B cell (primary cell): ENCODE measurements around the gene SLC44A1. TPM values are rescaled to one million over a fixed set of nuclear protein-coding genes. Genes with fewer than 3 reads are reported as not detected.

Experiments
- ATAC-seq: fragments of 200-7000 bp; cut with Tn5 transposase; one replicate; pipeline ENCODE4 v1.10.0; 2021; ENCODE audit warnings: low read depth, mild to moderate bottlenecking, moderate number of reproducible peaks, moderate library complexity
- CTCF ChIA-PET: fragments of 350-600 bp; sonication (Branson Sonifier 250); formaldehyde crosslinking; loops from one replicate; lab custom pipeline; 2021; ENCODE audit warnings: antibody characterized with exemption, inconsistent platforms; lab: Charles Lee
- POLR2A ChIA-PET: fragments of 350-600 bp; sonication (Branson Sonifier 250); formaldehyde crosslinking; loops from one replicate; lab custom pipeline; 2021; ENCODE audit warnings: antibody characterized with exemption; lab: Charles Lee
- DNase-seq: peaks from one replicate; pipeline ENCODE4 v3.0.0; 2013
- H2AFZ ChIP-seq: 2 replicates; pipeline ENCODE4 v1.6.1; 2012; ENCODE audit warnings: mild to moderate bottlenecking, low read depth, low read length; ENCODE audit not compliant: insufficient read depth, poor library complexity, severe bottlenecking
- H3K27ac ChIP-seq, 2 donors: 1 replicate in 1 of 2; 2 replicates in 1 of 2; pipeline ENCODE4 v1.5.1; 2012 to 2013; ENCODE audit warnings: low read length in 2 of 2, mild to moderate bottlenecking in 2 of 2, moderate library complexity in 1 of 2
- H3K27me3 ChIP-seq, 4 experiments: fragments of 200-600 bp in 1 of 4; sonication (generic) in 1 of 4; replicated peaks in 1 of 4; 1 replicate in 2 of 4; 2 replicates in 2 of 4; pipeline versions ENCODE4 v1.6.1 to v1.7.0; 2013 to 2016; ENCODE audit warnings: low read length in 3 of 4, mild to moderate bottlenecking in 2 of 4, mixed read lengths in 1 of 4, moderate library complexity in 1 of 4; ENCODE audit not compliant: insufficient read depth in 4 of 4, control insufficient read depth in 3 of 4; ENCODE audit errors: control extremely low read depth in 1 of 4
- H3K36me3 ChIP-seq, 2 experiments: replicated peaks in 1 of 2; 1 replicate in 1 of 2; 2 replicates in 1 of 2; pipeline versions ENCODE4 v1.6.1 to v1.7.1; 2013; ENCODE audit warnings: low read length in 1 of 2; ENCODE audit not compliant: insufficient read depth in 2 of 2, control insufficient read depth in 1 of 2; ENCODE audit errors: control extremely low read depth in 1 of 2, extremely low read depth in 1 of 2
- H3K4me1 ChIP-seq, 2 donors: fragments of 200-600 bp in 1 of 2; sonication (generic) in 1 of 2; 1 replicate in 1 of 2; 2 replicates in 1 of 2; pipeline versions ENCODE4 v1.5.1 to v1.6.1; 2013 to 2017; ENCODE audit warnings: low read length in 2 of 2; ENCODE audit not compliant: control insufficient read depth in 2 of 2, insufficient read depth in 2 of 2
- H3K4me2 ChIP-seq: replicated peaks from 2 replicates; pipeline ENCODE3; 2012; ENCODE audit warnings: mild to moderate bottlenecking, low read depth, low read length; ENCODE audit not compliant: poor library complexity, severe bottlenecking
- H3K4me3 ChIP-seq, 5 experiments: fragments of 200-600 bp in 1 of 5; sonication (generic) in 1 of 5; 1 replicate in 3 of 5; 2 replicates in 2 of 5; pipeline versions ENCODE4 v1.5.1 to v1.7.0; 2011 to 2016; ENCODE audit warnings: low read length in 4 of 5, mild to moderate bottlenecking in 4 of 5, low read depth in 2 of 5, control low read depth in 1 of 5, moderate library complexity in 1 of 5; ENCODE audit not compliant: insufficient read depth in 1 of 5; ENCODE audit errors: control extremely low read depth in 1 of 5, extremely low read depth in 1 of 5
- H3K79me2 ChIP-seq: fragments of 200-600 bp; sonication (generic); one replicate; pipeline ENCODE4 v1.6.0; 2016; ENCODE audit warnings: low read length; ENCODE audit not compliant: control insufficient read depth, insufficient read depth
- H3K9ac ChIP-seq: fragments of 200-600 bp; sonication (generic); 2 replicates; pipeline ENCODE4 v1.6.1; 2017; ENCODE audit warnings: mild to moderate bottlenecking, low read length, moderate library complexity
- H3K9me3 ChIP-seq, 3 donors: one replicate each; pipeline versions ENCODE4 v1.6.1 to v1.7.1; 2013; ENCODE audit warnings: low read length in 2 of 3; ENCODE audit not compliant: control insufficient read depth in 2 of 3, insufficient read depth in 1 of 3; ENCODE audit errors: control extremely low read depth in 1 of 3
- H4K20me1 ChIP-seq: 2 replicates; pipeline ENCODE4 v1.6.0; 2012; ENCODE audit warnings: mild to moderate bottlenecking, low read length; ENCODE audit not compliant: insufficient read depth, control insufficient read depth, poor library complexity, severe bottlenecking
- H3K27ac Mint-ChIP-seq: one replicate; pipeline ENCODE4 v1.8.0; 2021; ENCODE audit warnings: mixed read lengths
- H3K27me3 Mint-ChIP-seq: one replicate; pipeline ENCODE4 v1.8.0; 2021; ENCODE audit warnings: mixed read lengths
- H3K4me1 Mint-ChIP-seq: one replicate; pipeline ENCODE4 v1.8.0; 2021; ENCODE audit warnings: mixed read lengths
- H3K4me3 Mint-ChIP-seq: one replicate; pipeline ENCODE4 v1.8.0; 2021; ENCODE audit warnings: mixed read lengths
- H3K9me3 Mint-ChIP-seq: one replicate; pipeline ENCODE4 v1.8.0; 2022; ENCODE audit warnings: mixed read lengths; ENCODE audit not compliant: insufficient read depth
- EZH2 ChIP-seq: IDR thresholded peaks from 2 replicates; pipeline ENCODE4 v1.6.1; 2012; ENCODE audit warnings: borderline replicate concordance, low read depth, mild to moderate bottlenecking, moderate library complexity, low read length; ENCODE audit not compliant: insufficient read depth, poor library complexity, severe bottlenecking
- WGBS: methylation state at CpG from one replicate; pipeline ENCODE4 v1.1.5; 2013; ENCODE audit warnings: missing lambda C conversion rate; ENCODE audit not compliant: insufficient coverage; 5-methylcytosine and 5-hydroxymethylcytosine counted together
- intact Hi-C: fragments of 100-400 bp; cut with micrococcal nuclease; formaldehyde crosslinking; loops from one replicate; pipeline ENCODE4 v1.10.0; 2022
- polyA plus RNA-seq: library from polyadenylated mRNA; depleted of rRNA; stranded (reverse); fragments of >200 nt; gene quantifications from 2 replicates; pipeline ENCODE4 v1.2.3, GENCODE V29; 2012
- total RNA-seq, 2 donors: library from RNA; stranded (reverse); fragments of 120-200 nt in 1 of 2; gene quantifications; 1 replicate in 1 of 2; 2 replicates in 1 of 2; pipeline versions ENCODE4 v1.2.3 to v1.2.4, GENCODE V29; 2013 to 2022
- TF ChIP-seq, protein P1 (sequence below): fragments of 200-600 bp; IDR thresholded peaks from one replicate; pipeline ENCODE4 v1.8.0; 2022; ENCODE audit warnings: antibody characterized with exemption, mild to moderate bottlenecking

Gene SLC44A1
- total and polyA plus RNA-seq, 2 donors (not counting 1 experiment from before 2014, with no cell fraction given), result 2.2 to 17.7 TPM

DNA sequence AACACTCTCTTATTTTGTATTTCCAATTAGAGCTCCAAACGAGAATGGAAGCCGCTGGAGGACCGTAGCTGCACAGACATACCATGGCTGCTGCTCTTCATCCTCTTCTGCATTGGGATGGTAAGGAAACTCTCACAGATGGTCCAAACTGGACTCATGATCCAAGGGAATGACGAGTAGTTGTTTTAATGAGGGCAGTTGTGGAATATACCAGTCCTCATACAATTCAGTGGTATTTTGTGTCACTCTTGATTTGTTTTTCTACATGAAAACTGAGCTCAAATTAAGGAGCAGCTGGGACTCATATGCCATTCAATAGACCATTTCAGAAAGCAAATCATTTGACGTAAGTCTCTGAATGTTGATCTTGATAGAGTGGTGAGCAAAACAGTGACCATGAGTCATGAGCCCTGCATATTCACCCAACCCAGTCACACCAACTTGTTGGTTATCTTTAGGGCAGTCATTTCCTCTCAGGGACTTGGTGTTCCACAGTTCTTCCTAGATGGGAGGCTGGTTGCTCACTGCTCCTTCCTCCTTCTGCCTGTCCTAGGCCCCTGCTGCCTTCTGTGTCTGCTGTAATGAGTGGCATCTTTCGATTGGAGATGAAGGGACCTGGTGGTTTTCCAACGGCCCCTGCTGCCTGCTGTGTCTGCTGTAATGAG is 54.9 kb downstream of the SLC44A1 start:
- intact Hi-C loops, result no loop called here
- H2AFZ ChIP-seq, result no peak overlapping the region
- Mint-ChIP-seq H3K4me1 (no peaks in the 10 kb centered on the region), H3K27me3 (no peaks in the 10 kb centered on the region), H3K4me3 (no peak overlapping the region), H3K27ac (no peak overlapping the region), H3K9me3 (no peaks in the 10 kb centered on the region)
- no peak overlapping the region for H3K4me2 ChIP-seq
- ChIA-PET POLR2A (no interaction called here), CTCF (no interaction called here)
- H3K4me1 ChIP-seq, result no peaks in the 10 kb centered on the region
- no peaks in the 10 kb centered on the region for H4K20me1 ChIP-seq
- no peaks in the 10 kb centered on the region for H3K9me3 ChIP-seq
- no peak overlapping the region for H3K4me3 ChIP-seq
- H3K27ac ChIP-seq, result no peak overlapping the region
- DNase-seq (no peak), ATAC-seq (no peak)
- H3K9ac ChIP-seq, result no peak overlapping the region
- peaks cover 0 to 13% of the 10 kb centered on the region in 2 experiments for H3K36me3 ChIP-seq
- TF ChIP-seq, protein P1, sequence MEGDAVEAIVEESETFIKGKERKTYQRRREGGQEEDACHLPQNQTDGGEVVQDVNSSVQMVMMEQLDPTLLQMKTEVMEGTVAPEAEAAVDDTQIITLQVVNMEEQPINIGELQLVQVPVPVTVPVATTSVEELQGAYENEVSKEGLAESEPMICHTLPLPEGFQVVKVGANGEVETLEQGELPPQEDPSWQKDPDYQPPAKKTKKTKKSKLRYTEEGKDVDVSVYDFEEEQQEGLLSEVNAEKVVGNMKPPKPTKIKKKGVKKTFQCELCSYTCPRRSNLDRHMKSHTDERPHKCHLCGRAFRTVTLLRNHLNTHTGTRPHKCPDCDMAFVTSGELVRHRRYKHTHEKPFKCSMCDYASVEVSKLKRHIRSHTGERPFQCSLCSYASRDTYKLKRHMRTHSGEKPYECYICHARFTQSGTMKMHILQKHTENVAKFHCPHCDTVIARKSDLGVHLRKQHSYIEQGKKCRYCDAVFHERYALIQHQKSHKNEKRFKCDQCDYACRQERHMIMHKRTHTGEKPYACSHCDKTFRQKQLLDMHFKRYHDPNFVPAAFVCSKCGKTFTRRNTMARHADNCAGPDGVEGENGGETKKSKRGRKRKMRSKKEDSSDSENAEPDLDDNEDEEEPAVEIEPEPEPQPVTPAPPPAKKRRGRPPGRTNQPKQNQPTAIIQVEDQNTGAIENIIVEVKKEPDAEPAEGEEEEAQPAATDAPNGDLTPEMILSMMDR, result no peak
- no peak for TF ChIP-seq EZH2
- WGBS, result 72% methylated on average over 5 of the region's 7 CpGs
- H3K27me3 ChIP-seq, result no peaks in the 10 kb centered on the region
- no peaks in the 10 kb centered on the region for H3K79me2 ChIP-seq

DNA sequence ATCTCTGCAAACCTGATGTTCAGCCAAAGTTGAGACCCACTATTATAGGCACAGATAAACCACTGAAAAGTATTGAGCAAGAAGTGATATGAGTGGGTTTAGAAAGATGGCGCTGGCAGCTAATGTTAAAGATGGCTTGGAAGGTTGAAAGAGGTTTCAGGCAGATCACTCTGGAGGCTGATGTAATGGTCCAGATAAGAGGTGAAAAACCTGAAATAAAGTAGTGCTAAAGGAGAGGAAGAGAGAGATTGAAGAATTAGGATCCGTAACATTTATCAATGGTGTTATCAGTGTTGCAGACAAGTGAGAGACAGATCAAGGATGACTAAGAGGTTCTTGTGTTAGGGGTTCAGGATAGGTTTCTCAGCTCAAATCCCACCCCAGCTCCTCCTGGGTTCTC is 58.3 kb downstream of the SLC44A1 start:
- peaks cover 5% of the 10 kb centered on the region for H3K4me1 Mint-ChIP-seq
- no peak overlapping the region for H3K9ac ChIP-seq
- no peaks in the 10 kb centered on the region for H4K20me1 ChIP-seq
- no peaks in the 10 kb centered on the region for H3K27me3 ChIP-seq
- TF ChIP-seq, protein P1, result no peak
- TF ChIP-seq EZH2, result no peak
- DNase-seq (no peak), ATAC-seq (no peak)
- H3K27ac Mint-ChIP-seq, result no peak overlapping the region
- H2AFZ ChIP-seq, result no peak overlapping the region
- no peaks in the 10 kb centered on the region for H3K27me3 Mint-ChIP-seq
- intact Hi-C loops, result no loop called here
- H3K4me3 Mint-ChIP-seq, result no peak overlapping the region
- no peak overlapping the region for H3K27ac ChIP-seq
- no peak overlapping the region for H3K4me3 ChIP-seq
- H3K4me1 ChIP-seq, result no peaks in the 10 kb centered on the region
- 100% methylated on average over 1 of the region's 2 CpGs for WGBS
- H3K4me2 ChIP-seq, result no peak overlapping the region
- ChIA-PET POLR2A (no interaction called here), CTCF (interaction anchor here (0.6 kb wide), 1 partner anchor 20 kb away, joined by 4 read pairs; no protein-coding TSS in a partner anchor)
- no peaks in the 10 kb centered on the region for H3K9me3 ChIP-seq
- peaks cover 0 to 13% of the 10 kb centered on the region in 2 experiments for H3K36me3 ChIP-seq
- H3K79me2 ChIP-seq, result no peaks in the 10 kb centered on the region
- no peaks in the 10 kb centered on the region for H3K9me3 Mint-ChIP-seq
